ENCODE measurements around the gene CPLANE2.
"Not testable (repeated sequence)": the region's sequence is repeated elsewhere in the genome, so short reads cannot be mapped to it uniquely, and the experiment has no call there.

CPLANE2 gene

GRCh38 chr1:16236511-16237342 lies at the start of gene CPLANE2:
TSS of gene CPLANE2 (minus strand) at chr1:16237183. CDS start at chr1:16236742, 441 bp downstream.
- peak; percentile 56 for TF ChIP-seq POLR2A (IDR thresholded peaks at IDR 0.05; ENCODE audit: low read depth, low read length)
- FAIRE-seq (no peak), DNase-seq (ENCODE audit: insufficient read length, low spot score) (peak; percentile 75)

- no peak for TF ChIP-seq POLR2A (IDR thresholded peaks at IDR 0.05; ENCODE audit: low read depth, low read length)
- FAIRE-seq (no peak), DNase-seq (ENCODE audit: insufficient read length, low spot score) (no peak)
Observed at GRCh38 chr1:16286122-16286521, 49.1 kb upstream of the CPLANE2 start.

- no peak for DNase-seq (ENCODE audit: insufficient read length, low spot score)
- no peak for FAIRE-seq
- no peak for TF ChIP-seq POLR2A (IDR thresholded peaks at IDR 0.05; ENCODE audit: low read depth, low read length)
Observed at GRCh38 chr1:16281765-16282164, 44.8 kb upstream of the CPLANE2 start.

GRCh38 chr1:16279186-16279585 lies 42.2 kb upstream of the CPLANE2 start:
- FAIRE-seq: no peak
- no peak for TF ChIP-seq POLR2A (IDR thresholded peaks at IDR 0.05; ENCODE audit: low read depth, low read length)
- DNase-seq (ENCODE audit: insufficient read length, low spot score): no peak

- FAIRE-seq (no peak), DNase-seq (ENCODE audit: insufficient read length, low spot score) (no peak)
- no peak for TF ChIP-seq POLR2A (IDR thresholded peaks at IDR 0.05; ENCODE audit: low read depth, low read length)
Observed at GRCh38 chr1:16276302-16277030, 39.5 kb upstream of the CPLANE2 start.

GRCh38 chr1:16275591-16275990 lies 38.6 kb upstream of the CPLANE2 start:
- FAIRE-seq: no peak
- TF ChIP-seq POLR2A (IDR thresholded peaks at IDR 0.05; ENCODE audit: low read depth, low read length): no peak

GRCh38 chr1:16267690-16268180 lies 30.8 kb upstream of the CPLANE2 start:
- FAIRE-seq (no peak), DNase-seq (ENCODE audit: insufficient read length, low spot score) (no peak)
- TF ChIP-seq POLR2A (IDR thresholded peaks at IDR 0.05; ENCODE audit: low read depth, low read length): no peak

More at GRCh38 chr1:16275591-16275990, 38.6 kb upstream of the CPLANE2 start:
- DNase-seq (ENCODE audit: insufficient read length, low spot score): no peak

GRCh38 chr1:16266411-16267118 lies 29.6 kb upstream of the CPLANE2 start:
- FAIRE-seq (no peak), DNase-seq (ENCODE audit: insufficient read length, low spot score) (no peak)
- no peak for TF ChIP-seq POLR2A (IDR thresholded peaks at IDR 0.05; ENCODE audit: low read depth, low read length)

- FAIRE-seq (no peak), DNase-seq (ENCODE audit: insufficient read length, low spot score) (no peak)
- TF ChIP-seq POLR2A (IDR thresholded peaks at IDR 0.05; ENCODE audit: low read depth, low read length): no peak
Observed at GRCh38 chr1:16262067-16262466, 25.1 kb upstream of the CPLANE2 start.

- no peak for DNase-seq (ENCODE audit: insufficient read length, low spot score)
- peak; percentile 85 for FAIRE-seq
- no peak for TF ChIP-seq POLR2A (IDR thresholded peaks at IDR 0.05; ENCODE audit: low read depth, low read length)
Observed at GRCh38 chr1:16260814-16261213, 23.8 kb upstream of the CPLANE2 start.

GRCh38 chr1:16258591-16259135 lies 21.7 kb upstream of the CPLANE2 start:
- FAIRE-seq: no peak
- no peak for DNase-seq (ENCODE audit: insufficient read length, low spot score)
- no peak for TF ChIP-seq POLR2A (IDR thresholded peaks at IDR 0.05; ENCODE audit: low read depth, low read length)

GRCh38 chr1:16257968-16258367 lies 21.0 kb upstream of the CPLANE2 start:
- TF ChIP-seq POLR2A (IDR thresholded peaks at IDR 0.05; ENCODE audit: low read depth, low read length): no peak
- FAIRE-seq (no peak), DNase-seq (ENCODE audit: insufficient read length, low spot score) (no peak)

GRCh38 chr1:16257556-16257955 lies 20.6 kb upstream of the CPLANE2 start:
- DNase-seq (ENCODE audit: insufficient read length, low spot score); FAIRE-seq: not testable (repeated sequence)

- DNase-seq (ENCODE audit: insufficient read length, low spot score): no peak
- TF ChIP-seq POLR2A (IDR thresholded peaks at IDR 0.05; ENCODE audit: low read depth, low read length): no peak
- FAIRE-seq: no peak
Observed at GRCh38 chr1:16256478-16256877, 19.5 kb upstream of the CPLANE2 start.
